Hepatocyte (in vitro differentiated cells): ENCODE results near the gene HOXD1. TPM values are rescaled to one million over a fixed set of nuclear protein-coding genes. Genes with fewer than 3 reads are reported as not detected.

Experiments
- DNase-seq: peaks from one replicate; pipeline ENCODE4 v3.0.0-alpha.2; 2016; ENCODE audit warnings: low spot score
- H2AFZ ChIP-seq: fragments of 200-600 bp; sonication (generic); 2 replicates; pipeline ENCODE4 v1.6.0; 2016; ENCODE audit warnings: antibody characterized with exemption, mild to moderate bottlenecking
- H3K27ac ChIP-seq: fragments of 200-600 bp; sonication (generic); 2 replicates; pipeline ENCODE4 v1.5.1; 2016; ENCODE audit warnings: mild to moderate bottlenecking
- H3K27me3 ChIP-seq: fragments of 200-600 bp; sonication (generic); 2 replicates; pipeline ENCODE4 v1.6.1; 2016
- H3K36me3 ChIP-seq: fragments of 200-600 bp; sonication (generic); replicated peaks from 2 replicates; pipeline ENCODE4 v1.5.1; 2016; ENCODE audit warnings: low read depth; ENCODE audit not compliant: insufficient read depth
- H3K4me1 ChIP-seq: fragments of 200-600 bp; sonication (generic); 2 replicates; pipeline ENCODE4 v1.5.1; 2016; ENCODE audit warnings: mild to moderate bottlenecking, moderate library complexity; ENCODE audit not compliant: insufficient read depth
- H3K4me2 ChIP-seq: fragments of 200-600 bp; sonication (generic); 2 replicates; pipeline ENCODE4 v1.6.0; 2016
- H3K4me3 ChIP-seq: fragments of 200-600 bp; sonication (generic); 2 replicates; pipeline ENCODE4 v1.5.1; 2016; ENCODE audit warnings: mild to moderate bottlenecking
- H3K79me2 ChIP-seq: fragments of 200-600 bp; sonication (generic); 2 replicates; pipeline ENCODE4 v1.6.0; 2017; ENCODE audit warnings: mild to moderate bottlenecking
- H3K9me2 ChIP-seq: fragments of 200-600 bp; sonication (generic); replicated peaks from 2 replicates; pipeline ENCODE4 v1.6.0; 2017; ENCODE audit warnings: mild to moderate bottlenecking; ENCODE audit not compliant: insufficient read depth
- H3K9me3 ChIP-seq: fragments of 200-600 bp; sonication (generic); 2 replicates; pipeline ENCODE4 v1.5.1; 2016; ENCODE audit warnings: low read depth, mild to moderate bottlenecking
- H4K20me1 ChIP-seq: fragments of 200-600 bp; sonication (generic); 2 replicates; pipeline ENCODE4 v1.6.0; 2016; ENCODE audit warnings: mild to moderate bottlenecking; ENCODE audit not compliant: insufficient read depth, poor library complexity, severe bottlenecking
- CTCF ChIP-seq: fragments of 200-600 bp; sonication (generic); IDR thresholded peaks from 2 replicates; pipeline ENCODE4 v1.5.1; 2016; ENCODE audit warnings: antibody characterized with exemption, mild to moderate bottlenecking; ENCODE audit not compliant: poor library complexity
- EZH2 ChIP-seq: fragments of 200-600 bp; sonication (generic); IDR thresholded peaks from 2 replicates; pipeline ENCODE4 v1.6.1; 2016; ENCODE audit warnings: antibody characterized with exemption, mild to moderate bottlenecking, borderline replicate concordance
- EZH2phosphoT487 ChIP-seq: fragments of 200-600 bp; sonication (generic); IDR thresholded peaks from one replicate; pipeline ENCODE4 v1.6.1; 2018; ENCODE audit warnings: antibody characterized with exemption, mild to moderate bottlenecking, low read depth, moderate library complexity; ENCODE audit not compliant: unreplicated experiment, severe bottlenecking
- WGBS: methylation state at CpG from one replicate; pipeline ENCODE4 v1.1.6; 2016; ENCODE audit warnings: low lambda C conversion rate; ENCODE audit errors: missing lambda C conversion rate; 5-methylcytosine and 5-hydroxymethylcytosine counted together
- microRNA counts: library from miRNA; unstranded; fragments of <30 nt; microRNA quantifications from one replicate; lab custom pipeline; 2017
- microRNA-seq: library from miRNA; unstranded; fragments of <30 nt; microRNA quantifications from one replicate; pipeline ENCODE4, GENCODE V29; 2017
- polyA plus RNA-seq: library from polyadenylated mRNA; unstranded; fragments of >200 nt; fragmentation: Nextera tagmentation; extraction: Ambion mirVana; gene quantifications from 2 replicates; pipeline ENCODE4 v1.2.1, GENCODE V29; 2016
- small RNA-seq: library from RNA; depleted of rRNA; stranded (forward); fragments of <200 nt; gene quantifications from one replicate; pipeline ENCODE3, GENCODE V24; 2014
- total RNA-seq: library from RNA; depleted of rRNA; stranded (reverse); fragments of >200 nt; gene quantifications from 2 replicates; pipeline ENCODE4 v1.2.3, GENCODE V29; 2014

The HOXD1 gene
- total and polyA plus RNA-seq, 2 experiments from 2014 or later = not detected

GRCh38 chr2:176237456-176237855 is 49.0 kb downstream of the HOXD1 start:
- no peak for DNase-seq
- Histone ChIP-seq H3K79me2 (no peaks in the 10 kb centered on the region), H3K4me2 (no peak overlapping the region), H4K20me1 (no peaks in the 10 kb centered on the region), H3K36me3 (no peaks in the 10 kb centered on the region), H2AFZ (no peak overlapping the region), H3K9me3 (no peaks in the 10 kb centered on the region), H3K4me3 (no peak overlapping the region), H3K27me3 (peaks cover 10% of the 10 kb centered on the region), H3K27ac (no peak overlapping the region), H3K9me2 (no peaks in the 10 kb centered on the region), H3K4me1 (no peaks in the 10 kb centered on the region)
- TF ChIP-seq EZH2 (no peak), EZH2phosphoT487 (no peak), CTCF (no peak)
- WGBS = 53% methylated on average over 4 of the region's 4 CpGs

- H3K9me3 ChIP-seq = no peaks in the 10 kb centered on the region
- H3K9me2 ChIP-seq = no peaks in the 10 kb centered on the region
- H3K27me3 ChIP-seq = peaks cover 10% of the 10 kb centered on the region
- 85% methylated on average over 4 of the region's 4 CpGs for WGBS
- TF ChIP-seq EZH2phosphoT487 = no peak
- no peak for TF ChIP-seq EZH2
- no peak for TF ChIP-seq CTCF
- no peaks in the 10 kb centered on the region for H3K79me2 ChIP-seq
- DNase-seq = no peak
- H3K4me1 ChIP-seq = no peaks in the 10 kb centered on the region
- no peak overlapping the region for H3K4me3 ChIP-seq
- no peak overlapping the region for H3K27ac ChIP-seq
- H4K20me1 ChIP-seq = no peaks in the 10 kb centered on the region
- H3K4me2 ChIP-seq = no peak overlapping the region
- H3K36me3 ChIP-seq = no peaks in the 10 kb centered on the region
- H2AFZ ChIP-seq = no peak overlapping the region
These were observed 50.6 kb downstream of the HOXD1 start for GRCh38 chr2:176239031-176239430.

GRCh38 chr2:176240301-176240700 is 51.8 kb downstream of the HOXD1 start:
- H3K4me3 ChIP-seq = no peak overlapping the region
- TF ChIP-seq CTCF (no peak), EZH2 (no peak), EZH2phosphoT487 (no peak)
- H3K27ac ChIP-seq = no peak overlapping the region
- no peaks in the 10 kb centered on the region for H4K20me1 ChIP-seq
- H3K79me2 ChIP-seq = no peaks in the 10 kb centered on the region
- no peaks in the 10 kb centered on the region for H3K9me3 ChIP-seq
- no peak overlapping the region for H3K4me2 ChIP-seq
- no peak overlapping the region for H2AFZ ChIP-seq
- H3K9me2 ChIP-seq = no peaks in the 10 kb centered on the region
- H3K27me3 ChIP-seq = peaks cover 16% of the 10 kb centered on the region
- H3K4me1 ChIP-seq = no peaks in the 10 kb centered on the region
- no peak for DNase-seq
- WGBS = 22% methylated on average over 1 of the region's 1 CpG
- H3K36me3 ChIP-seq = no peaks in the 10 kb centered on the region

MicroRNA genes within 50 kb of the gene (microRNA counts, 767-probe panel; counts per million panel counts)
- not detected for microRNA hsa-miR-10b-5p (lab: Ali Mortazavi, UCI)

Small RNA genes lying within 50 kb of the gene (microRNA-seq; reads per million reads assigned to microRNA genes)
- gene MIR10B = 2,080 reads per million, percentile 84 among the genes with 10 or more reads in this experiment

Small RNA genes lying within 50 kb of the gene (small RNA-seq; reads per million reads assigned to genes)
- 9,548 reads per million, percentile 100 among the genes with 10 or more reads in this experiment for gene MIR10B

Other genes with a start within 250 kb of the HOXD1 start
- gene LNPK, start 186.4 kb upstream of the HOXD1 start, total RNA-seq = 48.5 and 49.2 TPM in 2 replicates
- 11.7 and 15.4 TPM in 2 replicates for gene LNPK, start 186.4 kb upstream of the HOXD1 start, polyA plus RNA-seq
- 3.5 and 3.7 TPM in 2 replicates for gene EVX2, start 104.7 kb upstream of the HOXD1 start, total RNA-seq
- gene EVX2, start 104.7 kb upstream of the HOXD1 start, polyA plus RNA-seq = 1.3 and 1.7 TPM in 2 replicates
- 33.9 and 37.2 TPM in 2 replicates for gene HOXD13, start 95.9 kb upstream of the HOXD1 start, total RNA-seq
- gene HOXD13, start 95.9 kb upstream of the HOXD1 start, polyA plus RNA-seq = 19.3 and 24.7 TPM in 2 replicates
- gene HOXD12, start 88.9 kb upstream of the HOXD1 start, total RNA-seq = 17.9 and 29.0 TPM in 2 replicates
- gene HOXD12, start 88.9 kb upstream of the HOXD1 start, polyA plus RNA-seq = 3.1 and 3.3 TPM in 2 replicates
- 5.7 and 6.3 TPM in 2 replicates for gene HOXD11, start 81.4 kb upstream of the HOXD1 start, total RNA-seq
- 9.9 and 11.5 TPM in 2 replicates for gene HOXD11, start 81.4 kb upstream of the HOXD1 start, polyA plus RNA-seq
- gene HOXD10, start 71.9 kb upstream of the HOXD1 start, total RNA-seq = 8.5 and 11.7 TPM in 2 replicates
- 5.1 and 9.9 TPM in 2 replicates for gene HOXD10, start 71.9 kb upstream of the HOXD1 start, polyA plus RNA-seq
- gene HOXD9, start 65.9 kb upstream of the HOXD1 start, total RNA-seq = 2.4 and 2.9 TPM in 2 replicates
- gene HOXD9, start 65.9 kb upstream of the HOXD1 start, polyA plus RNA-seq = 3.0 and 4.7 TPM in 2 replicates
- 1.3 TPM in 2 replicates for gene HOXD8, start 59.0 kb upstream of the HOXD1 start, total RNA-seq
- 0.77 TPM in 1 of 2 replicates, not detected in the other for gene HOXD8, start 59.0 kb upstream of the HOXD1 start, polyA plus RNA-seq
- 0.40 and 0.70 TPM in 2 replicates for gene HOXD4, start 37.1 kb upstream of the HOXD1 start, total RNA-seq
- 0.13 TPM in 1 of 2 replicates, not detected in the other for gene HOXD4, start 37.1 kb upstream of the HOXD1 start, polyA plus RNA-seq
- gene HOXD3, start 31.4 kb upstream of the HOXD1 start, total RNA-seq = 0.13 and 0.20 TPM in 2 replicates
- 0.41 TPM in 1 of 2 replicates, not detected in the other for gene HOXD3, start 31.4 kb upstream of the HOXD1 start, polyA plus RNA-seq
- 38.6 and 42.5 TPM in 2 replicates for gene MTX2, start 80.8 kb downstream of the HOXD1 start, total RNA-seq
- 54.8 and 61.5 TPM in 2 replicates for gene MTX2, start 80.8 kb downstream of the HOXD1 start, polyA plus RNA-seq